Measurements from ENCODE around the gene SLC17A1. TPM values are rescaled to one million over a fixed set of nuclear protein-coding genes. Genes with fewer than 3 reads are reported as not detected.
A peak's percentile ranks its signal among the peaks of the same experiment; 100 is the strongest.

The SLC17A1 gene
- total RNA-seq, 1 experiment from 2014 or later = not detected

DNA sequence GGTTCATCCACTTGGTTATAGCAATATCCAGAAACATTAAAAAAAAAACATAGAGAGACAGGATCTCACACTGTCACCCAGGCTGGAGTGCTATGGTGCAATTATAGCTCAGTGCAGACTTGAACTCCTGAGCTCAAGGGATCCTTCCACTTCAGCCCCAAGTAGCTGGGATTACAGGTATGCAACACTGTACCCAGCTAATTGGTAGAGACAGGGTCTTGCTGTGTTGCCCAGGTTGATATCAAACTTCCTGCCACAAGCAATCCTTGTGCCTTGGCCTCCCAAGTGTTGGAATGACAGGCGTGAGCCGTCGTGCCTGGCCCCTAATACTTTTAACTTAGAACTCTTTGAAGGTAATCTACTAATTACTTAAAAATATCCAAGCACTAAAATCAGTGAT lies 818 bp upstream of the SLC17A1 start:
- no peak for DNase-seq (ENCODE audit: low spot score)

- no peak for DNase-seq (ENCODE audit: low spot score)
These were observed 433 bp upstream of the SLC17A1 start for GRCh38 chr6:25832307-25832662.

DNA sequence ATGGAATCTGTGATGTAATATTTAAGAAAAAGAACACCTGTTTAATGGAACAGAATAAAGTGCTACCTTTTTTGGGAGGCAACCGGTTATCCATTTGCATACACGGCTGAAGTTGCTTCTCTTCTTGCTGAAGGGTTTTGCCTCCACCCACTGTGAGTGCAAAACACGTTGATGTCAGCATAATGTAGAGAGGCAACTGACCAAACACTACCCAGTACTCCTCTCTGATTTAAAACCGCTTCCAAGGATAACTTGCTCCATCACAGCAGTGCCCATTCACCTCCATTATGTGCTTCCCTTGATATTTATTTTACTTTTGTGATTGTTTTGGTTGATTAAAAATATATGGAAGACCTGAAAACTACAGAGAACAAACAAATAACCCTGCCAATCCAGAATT lies 1.4 kb downstream of the SLC17A1 start:
- no peak for DNase-seq (ENCODE audit: low spot score)

DNA sequence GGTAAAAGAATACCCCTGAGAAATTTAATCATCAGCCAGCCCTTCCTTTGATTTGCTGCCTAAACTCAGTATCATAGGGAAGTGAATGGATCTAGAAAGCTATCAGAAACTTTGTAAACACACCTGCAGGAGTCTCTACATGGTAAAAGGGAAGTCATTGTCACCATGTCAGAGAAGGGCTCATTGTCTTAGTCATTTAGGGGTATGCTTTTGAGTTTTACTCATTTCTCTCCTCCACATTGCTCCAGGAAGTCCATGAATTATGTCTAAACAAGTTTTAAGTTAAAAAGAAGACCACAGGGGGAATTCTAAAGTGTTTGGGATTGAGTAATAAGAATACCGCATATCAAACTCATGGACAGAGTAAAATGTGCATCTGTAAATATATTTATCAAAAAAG lies 2.5 kb downstream of the SLC17A1 start:
- no peak for DNase-seq (ENCODE audit: low spot score)

GRCh38 chr6:25821341-25821740 lies 10.5 kb downstream of the SLC17A1 start:
- no peak for DNase-seq (ENCODE audit: low spot score)

GRCh38 chr6:25816252-25816651 lies 15.6 kb downstream of the SLC17A1 start:
- DNase-seq (ENCODE audit: low spot score) = no peak

DNA sequence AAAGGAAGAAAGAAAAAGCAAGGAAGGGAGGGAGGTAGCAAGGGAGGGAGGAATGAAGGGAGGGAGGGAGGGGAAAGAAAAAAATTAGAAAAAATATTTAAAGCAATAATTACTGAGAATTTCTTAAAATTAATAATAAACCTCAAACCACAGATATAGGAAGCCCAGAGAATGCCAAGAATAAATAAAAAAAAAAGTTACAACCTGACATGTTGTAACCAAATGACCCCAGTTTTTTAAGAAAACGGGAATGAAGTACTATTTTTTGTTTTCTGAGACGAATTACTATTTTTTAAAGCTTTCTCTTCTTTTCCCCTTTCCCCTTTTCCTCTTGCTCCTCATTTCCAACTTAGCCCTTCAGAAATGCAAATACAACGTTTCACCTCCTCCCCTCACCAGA lies 16.7 kb downstream of the SLC17A1 start:
- no peak for DNase-seq (ENCODE audit: low spot score)

- DNase-seq (ENCODE audit: low spot score) = no peak
These were observed 27.0 kb downstream of the SLC17A1 start for GRCh38 chr6:25804804-25805203.

DNA sequence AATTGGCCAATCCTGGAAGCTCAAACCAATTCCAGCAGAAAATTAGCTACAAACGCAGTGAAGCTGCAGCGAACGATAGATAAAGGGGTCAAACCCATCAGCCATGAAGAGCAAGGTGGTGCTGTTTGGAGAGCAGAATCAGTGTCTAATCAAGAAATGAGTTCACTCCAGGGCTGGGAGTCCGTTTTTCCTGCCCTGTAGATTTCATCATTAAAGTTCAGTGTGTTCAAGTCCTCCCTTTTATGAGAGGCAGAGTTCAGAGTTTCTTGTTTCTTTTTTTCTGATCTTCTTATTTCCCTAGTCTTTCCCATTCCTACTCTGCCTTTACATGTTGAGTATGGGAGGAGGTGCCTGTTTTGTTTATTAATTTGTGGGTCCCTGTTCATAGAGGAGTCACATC lies 30.4 kb downstream of the SLC17A1 start:
- no peak for DNase-seq (ENCODE audit: low spot score)

DNA sequence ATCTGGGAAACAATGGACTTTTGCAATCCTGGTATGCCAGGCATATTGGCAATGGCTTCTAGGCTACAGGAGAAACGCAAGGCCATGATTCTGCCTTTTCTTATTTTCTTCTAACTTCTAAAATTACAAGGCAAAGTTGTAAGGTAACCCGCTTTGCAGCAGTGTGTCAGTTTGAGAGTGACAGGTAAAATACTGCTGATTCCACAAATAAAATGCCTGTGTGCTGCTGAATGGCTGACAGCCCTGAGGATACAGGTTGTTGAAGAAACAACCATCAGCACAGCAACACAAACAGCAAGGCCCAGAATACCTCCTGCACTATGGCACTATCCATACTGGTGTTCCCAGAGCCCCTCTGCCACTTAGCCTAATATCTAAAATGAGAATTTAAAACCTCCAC lies 37.1 kb downstream of the SLC17A1 start:
- DNase-seq (ENCODE audit: low spot score) = no peak

DNA sequence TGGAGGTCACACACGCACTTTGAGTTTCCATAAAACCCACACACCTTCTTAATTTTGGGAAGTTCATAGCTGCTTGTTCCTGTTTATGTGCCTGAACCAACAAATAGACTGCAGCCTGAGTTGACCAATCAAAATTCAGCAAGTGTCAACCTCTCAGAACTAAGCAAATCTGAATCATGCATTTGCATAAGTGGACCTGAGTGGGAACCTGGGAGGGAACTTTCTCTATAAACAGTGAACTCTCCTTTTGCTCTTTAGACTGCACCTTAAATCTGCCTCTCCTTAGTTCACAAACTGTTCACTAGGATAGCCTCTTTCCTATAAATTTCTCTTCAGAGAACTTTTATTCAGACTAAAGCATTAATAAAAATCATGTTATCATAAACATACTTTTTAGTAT lies 37.9 kb downstream of the SLC17A1 start:
- no peak for DNase-seq (ENCODE audit: low spot score)

DNA sequence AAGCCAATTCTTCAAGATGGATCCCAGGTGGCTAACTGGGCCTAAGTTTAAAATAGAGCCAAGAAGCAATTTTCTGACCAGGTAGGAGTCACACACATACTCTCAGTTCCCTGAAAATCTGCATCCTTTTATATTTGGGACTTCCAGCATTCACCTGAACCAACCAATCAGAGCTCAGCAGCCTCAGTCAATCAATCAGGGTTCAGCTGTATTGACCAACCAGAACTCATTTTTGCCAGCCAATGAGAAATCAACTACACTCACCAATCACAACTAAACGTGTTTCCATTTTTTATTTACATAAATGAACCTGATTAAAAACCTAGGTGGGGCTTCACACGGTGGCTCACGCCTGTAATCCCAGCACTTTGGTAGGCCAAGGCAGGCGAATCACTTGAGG lies 39.8 kb downstream of the SLC17A1 start:
- no peak for DNase-seq (ENCODE audit: low spot score)

GRCh38 chr6:25789475-25789874 lies 42.4 kb downstream of the SLC17A1 start:
- DNase-seq (ENCODE audit: low spot score) = no peak

DNA sequence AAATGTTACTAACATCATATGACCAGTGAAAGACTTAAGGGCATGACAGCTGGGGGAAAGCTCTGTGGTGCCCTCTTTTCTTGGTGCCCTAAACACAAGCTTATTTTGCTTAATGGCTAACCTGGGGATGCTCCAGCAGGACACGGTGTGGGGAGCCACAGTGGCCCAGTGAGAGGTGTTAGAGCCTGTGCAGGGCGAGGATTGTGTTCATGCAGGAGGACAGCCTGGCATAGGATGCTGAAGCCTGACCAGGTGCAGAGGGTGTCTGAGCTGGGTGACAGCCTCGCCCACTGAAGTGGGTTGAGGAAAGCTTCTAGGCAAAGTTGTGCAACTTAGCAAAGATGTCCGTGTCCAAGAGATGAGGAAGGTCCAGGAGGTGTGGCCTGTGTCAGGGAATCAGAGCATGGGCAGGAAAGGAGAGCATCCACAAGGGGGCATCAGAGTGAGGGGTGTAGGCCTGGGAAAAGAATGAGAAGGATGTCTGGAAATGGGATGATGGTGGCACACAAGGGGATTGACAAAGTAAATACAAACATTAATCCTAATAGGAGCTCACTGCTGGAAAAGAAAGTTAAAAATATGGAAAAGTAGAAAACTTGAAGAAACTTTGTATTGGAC lies 43.4 kb downstream of the SLC17A1 start:
- peak; percentile 75 for DNase-seq (ENCODE audit: low spot score)

DNA sequence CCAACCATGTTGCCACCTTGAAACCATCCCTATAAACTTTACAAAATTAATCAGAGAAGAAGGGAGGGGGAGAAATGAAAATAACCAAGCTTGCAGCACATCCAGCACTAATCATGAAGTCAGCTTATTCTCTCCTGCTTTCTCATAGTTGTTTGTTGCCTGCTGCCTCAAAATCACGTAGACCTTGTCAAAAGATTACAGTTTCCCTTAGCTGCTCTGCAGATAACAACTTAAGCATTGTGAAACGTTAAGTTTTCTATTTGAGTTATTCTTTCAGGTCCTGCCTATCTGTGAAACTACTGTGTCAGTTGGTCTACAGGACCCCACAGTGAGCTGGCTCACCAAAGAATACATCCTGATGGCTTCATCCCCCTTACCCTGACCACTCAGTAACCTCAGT lies 44.4 kb downstream of the SLC17A1 start:
- no peak for DNase-seq (ENCODE audit: low spot score)

DNA sequence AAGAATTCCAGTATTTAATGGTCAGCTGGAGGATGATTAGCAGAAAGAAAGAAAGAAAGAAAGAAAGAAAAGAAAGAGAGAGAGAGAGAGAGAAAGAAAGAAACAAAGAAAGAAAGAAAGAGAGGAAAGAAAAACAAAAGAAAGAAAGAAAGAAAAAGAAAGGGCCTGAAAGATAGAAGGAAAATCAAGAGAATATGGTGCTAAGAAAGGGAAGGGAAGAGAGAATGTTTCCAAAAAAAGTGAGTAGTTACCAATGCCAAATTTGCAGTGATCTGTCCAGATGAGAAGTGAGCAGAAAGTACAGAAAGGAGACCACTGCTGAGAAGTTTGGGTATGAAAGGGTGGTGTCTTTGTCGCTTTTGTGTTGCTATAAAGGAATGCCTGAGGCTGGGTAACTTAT lies 50.7 kb downstream of the SLC17A1 start:
- DNase-seq (ENCODE audit: low spot score) = no peak

GRCh38 chr6:25777856-25778649 lies 53.8 kb downstream of the SLC17A1 start:
- no peak for DNase-seq (ENCODE audit: low spot score)

- DNase-seq (ENCODE audit: low spot score) = no peak
These were observed 54.8 kb downstream of the SLC17A1 start for GRCh38 chr6:25777031-25777430.

GRCh38 chr6:25774120-25774715 lies 57.6 kb downstream of the SLC17A1 start:
- DNase-seq (ENCODE audit: low spot score) = no peak

DNA sequence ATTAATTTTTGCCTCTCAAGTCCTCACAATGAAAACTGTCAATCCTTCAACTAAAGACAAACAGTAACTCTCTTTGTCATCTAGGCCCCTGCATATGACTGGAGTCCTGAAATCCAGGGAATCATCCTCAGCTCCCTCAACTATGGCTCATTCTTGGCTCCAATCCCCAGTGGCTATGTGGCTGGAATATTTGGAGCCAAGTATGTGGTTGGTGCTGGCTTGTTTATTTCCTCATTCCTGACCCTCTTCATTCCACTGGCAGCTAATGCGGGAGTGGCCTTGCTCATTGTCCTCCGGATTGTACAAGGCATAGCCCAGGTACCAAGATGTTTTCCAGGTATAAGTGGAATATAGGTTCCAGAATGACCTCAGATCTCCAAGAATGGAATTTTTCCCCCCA lies 61.9 kb downstream of the SLC17A1 start:
- peak; percentile 23 for DNase-seq (ENCODE audit: low spot score)

DNA sequence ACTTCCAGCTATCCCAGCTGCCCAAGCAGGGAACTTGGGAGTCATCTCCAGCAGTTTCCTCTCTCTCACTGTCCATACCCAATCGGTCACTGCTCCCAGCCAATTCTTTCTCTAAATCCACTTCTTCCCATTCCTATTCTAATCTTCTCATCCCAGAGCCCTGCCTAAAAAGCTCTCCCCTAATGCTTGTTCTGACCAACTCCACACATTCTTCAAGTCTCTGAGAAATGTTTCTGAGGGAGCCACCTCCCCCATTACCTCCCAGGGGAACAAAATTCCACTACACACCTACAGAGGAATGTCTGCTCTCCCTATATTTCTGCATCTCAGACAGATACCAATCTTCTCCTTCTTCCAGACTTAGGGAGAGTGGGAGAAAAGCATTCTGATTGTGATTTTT lies 63.3 kb downstream of the SLC17A1 start:
- no peak for DNase-seq (ENCODE audit: low spot score)

DNA sequence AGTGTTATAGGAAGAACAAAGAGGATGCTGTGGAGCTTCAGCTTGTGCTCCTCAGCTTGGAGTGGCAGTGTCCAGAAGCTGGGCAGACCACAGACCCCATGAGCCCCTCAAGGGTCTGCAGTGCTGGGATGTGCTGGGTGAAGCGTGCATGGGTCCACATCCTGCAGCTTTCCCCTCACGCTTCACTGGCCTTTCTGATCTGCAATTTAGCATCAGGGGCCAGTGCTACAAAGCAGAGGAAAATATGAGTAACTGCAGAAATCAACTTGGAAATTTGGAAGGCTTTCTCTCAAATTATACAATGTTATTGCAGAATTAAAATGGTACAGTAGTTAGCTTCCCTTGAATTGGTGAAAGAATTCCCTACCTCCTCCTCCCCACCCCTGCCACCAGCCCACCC lies 67.2 kb downstream of the SLC17A1 start:
- DNase-seq (ENCODE audit: low spot score) = no peak
